DOHH2 (cell line): ENCODE measurements around the gene CDHR3.

ENCODE experiments used
- CTCF ChIP-seq: fragments of 200-600 bp; sonication (generic); IDR thresholded peaks from one replicate; pipeline ENCODE4 v1.5.1; 2014; ENCODE audit warnings: antibody characterized with exemption, mild to moderate bottlenecking, low read depth, low read length; ENCODE audit not compliant: poor library complexity, severe bottlenecking
- EZH2phosphoT487 ChIP-seq: fragments of 200-600 bp; sonication (generic); IDR thresholded peaks from 2 replicates; pipeline ENCODE4 v1.6.1; 2017; ENCODE audit warnings: borderline replicate concordance, mild to moderate bottlenecking, antibody characterized with exemption, low read length, moderate library complexity, mixed read lengths

GRCh38 chr7:106022193-106022821, 59.2 kb downstream of the CDHR3 start:
- TF ChIP-seq CTCF (no peak), EZH2phosphoT487 (no peak)
